Measurements from ENCODE around the gene RBL2.
"Not testable (repeated sequence)": the region's sequence is repeated elsewhere in the genome, so short reads cannot be mapped to it uniquely, and the experiment has no call there.

The RBL2 gene

GRCh38 chr16:53529513-53529912, 95.2 kb downstream of the RBL2 start:
- Histone ChIP-seq H3K4me1 (ENCODE audit: control insufficient read depth in 5 of 5, insufficient read depth in 5 of 5, low read length in 5 of 5) (no peaks in the 10 kb centered on the region), H3K27me3 (ENCODE audit: control insufficient read depth in 5 of 5, insufficient read depth in 4 of 5, low read length in 5 of 5) (no peaks in the 10 kb centered on the region), H3K9ac (ENCODE audit: low read length in 5 of 5) (no peak overlapping the region), H3K9me3 (ENCODE audit: control insufficient read depth in 5 of 5, low read length in 5 of 5) (peaks cover 0 to 7% (median 3%) of the 10 kb centered on the region in 5 donors), H3K4me3 (ENCODE audit: low read depth in 1 of 5, low read length in 5 of 5) (no peak overlapping the region), H3K27ac (ENCODE audit: low read depth, low read length) (no peak overlapping the region), H3K36me3 (ENCODE audit: control insufficient read depth in 5 of 5, insufficient read depth in 5 of 5, low read length in 5 of 5) (no peaks in the 10 kb centered on the region)

GRCh38 chr16:53530046-53530445, 95.8 kb downstream of the RBL2 start:
- Histone ChIP-seq H3K9me3 (ENCODE audit: control insufficient read depth in 5 of 5, low read length in 5 of 5) (peaks cover 0 to 7% (median 3%) of the 10 kb centered on the region in 5 donors), H3K27ac (ENCODE audit: low read depth, low read length) (no peak overlapping the region), H3K4me3 (ENCODE audit: low read depth in 1 of 5, low read length in 5 of 5) (no peak overlapping the region), H3K27me3 (ENCODE audit: control insufficient read depth in 5 of 5, insufficient read depth in 4 of 5, low read length in 5 of 5) (no peaks in the 10 kb centered on the region), H3K9ac (ENCODE audit: low read length in 5 of 5) (no peak overlapping the region), H3K4me1 (ENCODE audit: control insufficient read depth in 5 of 5, insufficient read depth in 5 of 5, low read length in 5 of 5) (no peaks in the 10 kb centered on the region), H3K36me3 (ENCODE audit: control insufficient read depth in 5 of 5, insufficient read depth in 5 of 5, low read length in 5 of 5) (no peaks in the 10 kb centered on the region)

GRCh38 chr16:53530741-53531140, 96.5 kb downstream of the RBL2 start:
- H3K9ac ChIP-seq (ENCODE audit: low read length in 5 of 5) = no peak overlapping the region
- peak overlapping the region in 1 of 5 donors; percentile 13 for H3K4me3 ChIP-seq (ENCODE audit: low read depth in 1 of 5, low read length in 5 of 5)
- H3K4me1 ChIP-seq (ENCODE audit: control insufficient read depth in 5 of 5, insufficient read depth in 5 of 5, low read length in 5 of 5) = no peaks in the 10 kb centered on the region

DNA sequence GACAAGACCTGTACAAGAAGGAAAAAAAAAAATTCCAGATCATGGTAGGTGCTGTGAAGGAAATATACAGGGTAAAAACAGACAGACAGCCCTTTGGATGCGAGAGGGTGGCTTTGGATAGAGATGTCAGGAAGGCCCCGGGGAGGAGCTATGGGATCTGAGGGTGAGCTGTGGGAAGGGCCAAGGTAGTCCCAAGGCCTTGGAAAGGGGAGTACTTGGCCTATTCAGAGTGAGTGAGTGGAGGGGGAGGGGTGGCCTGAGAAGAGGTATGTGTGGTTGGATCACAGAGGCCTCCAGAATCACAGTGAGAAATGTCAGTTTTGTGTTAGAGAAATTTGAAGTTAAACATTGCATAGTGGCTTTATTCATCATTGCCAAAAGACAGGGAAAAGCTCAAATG, 99.9 kb downstream of the RBL2 start:
- no peak overlapping the region for H3K4me3 ChIP-seq (ENCODE audit: low read depth in 1 of 5, low read length in 5 of 5)
- H3K9ac ChIP-seq (ENCODE audit: low read length in 5 of 5) = no peak overlapping the region
- H3K9me3 ChIP-seq (ENCODE audit: control insufficient read depth in 5 of 5, low read length in 5 of 5) = peaks cover 0 to 7% (median 3%) of the 10 kb centered on the region in 5 donors
- H3K27me3 ChIP-seq (ENCODE audit: control insufficient read depth in 5 of 5, insufficient read depth in 4 of 5, low read length in 5 of 5) = no peaks in the 10 kb centered on the region
- H3K36me3 ChIP-seq (ENCODE audit: control insufficient read depth in 5 of 5, insufficient read depth in 5 of 5, low read length in 5 of 5) = no peaks in the 10 kb centered on the region
- H3K4me1 ChIP-seq (ENCODE audit: control insufficient read depth in 5 of 5, insufficient read depth in 5 of 5, low read length in 5 of 5) = peaks cover 0 to 6% (median 0%) of the 10 kb centered on the region in 5 donors
- no peak overlapping the region for H3K27ac ChIP-seq (ENCODE audit: low read depth, low read length)

More at GRCh38 chr16:53530741-53531140, 96.5 kb downstream of the RBL2 start:
- Histone ChIP-seq H3K27me3 (ENCODE audit: control insufficient read depth in 5 of 5, insufficient read depth in 4 of 5, low read length in 5 of 5) (no peaks in the 10 kb centered on the region), H3K36me3 (ENCODE audit: control insufficient read depth in 5 of 5, insufficient read depth in 5 of 5, low read length in 5 of 5) (no peaks in the 10 kb centered on the region), H3K9me3 (ENCODE audit: control insufficient read depth in 5 of 5, low read length in 5 of 5) (peaks cover 0 to 7% (median 3%) of the 10 kb centered on the region in 5 donors), H3K27ac (ENCODE audit: low read depth, low read length) (no peak overlapping the region)

DNA sequence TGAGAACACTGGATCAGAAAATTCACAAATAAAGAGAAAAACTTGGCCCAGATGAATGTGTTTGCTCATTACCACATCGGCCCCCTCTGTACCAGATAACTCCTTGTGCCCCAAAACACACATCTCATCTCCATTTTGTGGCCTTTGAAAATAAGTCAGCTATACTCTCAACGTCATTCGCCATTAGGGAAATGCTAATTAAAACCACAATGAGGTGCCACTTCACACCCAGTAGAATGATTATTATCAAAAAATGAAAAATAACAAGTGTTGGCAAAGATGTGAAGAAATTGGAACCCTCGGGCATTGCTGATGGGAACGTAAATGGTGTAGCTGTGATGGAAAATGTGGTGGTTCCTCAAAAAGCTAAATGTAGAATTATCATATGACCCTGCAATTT, 103.4 kb downstream of the RBL2 start:
- H3K4me3 ChIP-seq (ENCODE audit: low read depth in 1 of 5, low read length in 5 of 5) = no peak overlapping the region
- peaks cover 0 to 6% (median 0%) of the 10 kb centered on the region in 5 donors for H3K4me1 ChIP-seq (ENCODE audit: control insufficient read depth in 5 of 5, insufficient read depth in 5 of 5, low read length in 5 of 5)
- H3K9ac ChIP-seq (ENCODE audit: low read length in 5 of 5) = no peak overlapping the region
- no peaks in the 10 kb centered on the region for H3K36me3 ChIP-seq (ENCODE audit: control insufficient read depth in 5 of 5, insufficient read depth in 5 of 5, low read length in 5 of 5)
- peaks cover 0 to 10% (median 6%) of the 10 kb centered on the region in 5 donors for H3K27me3 ChIP-seq (ENCODE audit: control insufficient read depth in 5 of 5, insufficient read depth in 4 of 5, low read length in 5 of 5)
- H3K27ac ChIP-seq (ENCODE audit: low read depth, low read length) = no peak overlapping the region
- H3K9me3 ChIP-seq (ENCODE audit: control insufficient read depth in 5 of 5, low read length in 5 of 5) = no peaks in the 10 kb centered on the region

- peaks cover 0 to 11% (median 6%) of the 10 kb centered on the region in 5 donors for H3K27me3 ChIP-seq (ENCODE audit: control insufficient read depth in 5 of 5, insufficient read depth in 4 of 5, low read length in 5 of 5)
- H3K9me3 ChIP-seq (ENCODE audit: control insufficient read depth in 5 of 5, low read length in 5 of 5); H3K4me1 ChIP-seq (ENCODE audit: control insufficient read depth in 5 of 5, insufficient read depth in 5 of 5, low read length in 5 of 5); H3K4me3 ChIP-seq (ENCODE audit: low read depth in 1 of 5, low read length in 5 of 5); H3K27ac ChIP-seq (ENCODE audit: low read depth, low read length); H3K9ac ChIP-seq (ENCODE audit: low read length in 5 of 5); H3K36me3 ChIP-seq (ENCODE audit: control insufficient read depth in 5 of 5, insufficient read depth in 5 of 5, low read length in 5 of 5): not testable (repeated sequence)
Measured at GRCh38 chr16:53539346-53539745, 105.1 kb downstream of the RBL2 start.

- H3K27ac ChIP-seq (ENCODE audit: low read depth, low read length); H3K4me1 ChIP-seq (ENCODE audit: control insufficient read depth in 5 of 5, insufficient read depth in 5 of 5, low read length in 5 of 5); H3K4me3 ChIP-seq (ENCODE audit: low read depth in 1 of 5, low read length in 5 of 5); H3K36me3 ChIP-seq (ENCODE audit: control insufficient read depth in 5 of 5, insufficient read depth in 5 of 5, low read length in 5 of 5); H3K9me3 ChIP-seq (ENCODE audit: control insufficient read depth in 5 of 5, low read length in 5 of 5); H3K9ac ChIP-seq (ENCODE audit: low read length in 5 of 5): not testable (repeated sequence)
- H3K27me3 ChIP-seq (ENCODE audit: control insufficient read depth in 5 of 5, insufficient read depth in 4 of 5, low read length in 5 of 5) = peaks cover 0 to 11% (median 6%) of the 10 kb centered on the region in 5 donors
Measured at GRCh38 chr16:53539759-53540718, 105.8 kb downstream of the RBL2 start.

Data from subcutaneous abdominal adipose tissue (tissue), 5 donors.